K562 (cell line): ENCODE data around the gene MOB3B.

Source experiments
- ADNP ChIP-seq: fragments of 200-800 bp; sonication (Bioruptor generic); IDR thresholded peaks from 2 replicates; pipeline ENCODE4 v1.6.1; 2016; ENCODE audit warnings: missing genetic modification characterization, missing compliant biosample characterization
- FOXM1 ChIP-seq, 2 experiments: fragments of 450-650 bp in 1 of 2; sonication (generic) in 1 of 2; formaldehyde crosslinking in 1 of 2; IDR thresholded peaks; 2 replicates each; pipeline versions ENCODE4 v1.6.1 to v1.9.0; 2017 to 2022; ENCODE audit warnings: low read depth in 2 of 2, mild to moderate bottlenecking in 2 of 2, missing genetic modification reagents in 1 of 2, moderate library complexity in 1 of 2
- HMG20A ChIP-seq: fragments of 450-650 bp; formaldehyde crosslinking; conservative IDR thresholded peaks from 2 replicates; pipeline ENCODE4 v1.4.0; 2020; ENCODE audit warnings: mild to moderate bottlenecking, mixed read lengths
- MAX ChIP-seq: sonication (generic); formaldehyde crosslinking; IDR thresholded peaks from 2 replicates; pipeline ENCODE4 v1.9.0; 2022; ENCODE audit warnings: mild to moderate bottlenecking, missing genetic modification reagents
- PCBP1 ChIP-seq: fragments of 200-400 bp; formaldehyde crosslinking; IDR thresholded peaks from 2 replicates; pipeline ENCODE4 v1.6.1; 2018; ENCODE audit warnings: mild to moderate bottlenecking, low read depth, low read length; ENCODE audit not compliant: poor library complexity, severe bottlenecking
- POLR2AphosphoS2 ChIP-seq: IDR thresholded peaks from 2 replicates; pipeline ENCODE4 v1.6.1; 2012; ENCODE audit warnings: low read length, improper control_type of control experiment
- POLR2AphosphoS5 ChIP-seq: IDR thresholded peaks from 2 replicates; pipeline ENCODE4 v1.6.1; 2011; ENCODE audit warnings: mild to moderate bottlenecking, low read depth, low read length, moderate library complexity; ENCODE audit not compliant: control insufficient read depth, insufficient read depth

DNA sequence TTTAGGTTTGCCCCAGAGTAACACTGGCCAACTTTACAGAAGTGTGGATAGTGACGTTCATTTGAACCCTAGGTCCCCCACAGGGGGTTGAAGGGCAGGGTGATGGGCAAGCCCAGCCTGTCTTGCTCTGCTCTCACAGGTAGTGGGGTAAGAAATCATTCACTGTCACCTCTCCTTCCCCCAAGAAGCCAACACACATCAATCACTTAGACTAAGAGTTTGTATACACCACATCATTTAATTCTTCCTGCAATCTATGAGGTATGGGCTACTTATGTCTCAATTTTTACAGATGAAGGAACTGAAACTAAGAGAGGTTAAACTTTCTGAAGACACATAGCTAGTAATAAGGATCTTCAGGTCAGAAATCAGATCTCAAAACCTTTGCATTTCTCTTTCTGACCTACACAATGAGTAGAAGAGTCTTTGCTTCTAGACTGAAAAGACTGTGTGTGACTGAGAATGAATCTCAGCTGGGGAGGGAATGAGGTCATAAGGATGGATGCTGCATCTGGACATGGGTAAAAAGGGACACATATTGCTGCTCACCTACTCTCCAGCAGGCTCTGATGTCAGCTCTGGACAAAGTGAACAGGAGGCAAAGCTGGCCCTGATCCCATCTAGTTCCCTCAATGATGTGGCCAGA, 151.7 kb downstream of the MOB3B start:
- TF ChIP-seq FOXM1 (IDR thresholded peaks at IDR 0.05; ENCODE audit: low read depth) (no peak), FOXM1 (CRISPR knock-in tag; IDR thresholded peaks at IDR 0.05; ENCODE audit: low read depth) (no peak), POLR2AphosphoS5 (no peak), MAX (no peak), PCBP1 (no peak), HMG20A (CRISPR knock-in tag) (no peak), ADNP (tag) (no peak), POLR2AphosphoS2 (no peak)
